SH-SY5Y (cell line): ENCODE data around the gene NKIRAS1.

ENCODE experiments used
- GATA2 ChIP-seq: IDR thresholded peaks from 2 replicates; pipeline ENCODE4 v1.6.1; 2011; ENCODE audit warnings: mild to moderate bottlenecking, low read depth, low read length
- GATA3 ChIP-seq: IDR thresholded peaks from 2 replicates; pipeline ENCODE4 v1.6.1; 2011; ENCODE audit warnings: low read depth, mild to moderate bottlenecking, low read length, moderate library complexity

DNA sequence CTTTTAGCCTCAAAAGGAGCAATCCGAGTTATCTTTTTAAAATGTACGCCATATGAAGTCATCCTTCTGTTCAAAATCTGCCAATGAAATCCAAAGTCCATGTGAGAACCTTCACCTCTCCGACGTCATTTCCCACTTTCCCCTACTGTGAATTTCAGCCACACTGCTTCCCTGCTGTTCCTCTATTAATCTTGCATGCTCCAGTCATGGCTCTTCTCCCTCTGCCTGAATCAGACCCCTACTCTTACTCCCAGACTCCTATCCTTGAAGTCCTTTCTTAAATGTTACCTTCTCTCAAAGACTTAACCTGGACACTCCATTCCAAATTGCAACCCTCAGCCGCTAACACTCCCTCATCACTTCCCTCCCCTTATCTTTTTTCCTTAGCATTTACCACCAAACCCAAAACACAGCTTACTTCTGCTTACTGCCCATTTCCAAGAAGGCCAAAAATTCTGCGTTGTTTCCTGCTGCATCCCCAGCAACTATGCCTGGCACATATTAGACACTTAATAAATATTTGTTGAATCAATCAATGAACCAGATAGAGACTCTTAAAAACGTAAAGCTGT lies 1.2 kb downstream of the NKIRAS1 start:
- TF ChIP-seq GATA2 (peak; percentile 24; the same call in 1 of the 2 replicates), GATA3 (no peak)
